Measurements from ENCODE around the gene FGFBP3.
A peak's percentile ranks its signal among the peaks of the same experiment; 100 is the strongest.

The FGFBP3 gene

GRCh38 chr10:91887272-91888076, 21.8 kb downstream of the FGFBP3 start:
- no peak for DNase-seq (ENCODE audit: low read depth)
- no peak for TF ChIP-seq CTCF (IDR thresholded peaks at IDR 0.05; ENCODE audit: insufficient read depth, low read depth, low read length, missing control alignments)
- H3K4me3 ChIP-seq (ENCODE audit: low read length), result peak overlapping the region; percentile 44

- H3K4me3 ChIP-seq (ENCODE audit: low read length), result peak overlapping the region; percentile 44
- DNase-seq (ENCODE audit: low read depth), result no peak
- TF ChIP-seq CTCF (IDR thresholded peaks at IDR 0.05; ENCODE audit: insufficient read depth, low read depth, low read length, missing control alignments), result no peak
Observed at GRCh38 chr10:91886954-91887271, 22.4 kb downstream of the FGFBP3 start.

GRCh38 chr10:91885362-91886079, 23.8 kb downstream of the FGFBP3 start:
- DNase-seq (ENCODE audit: low read depth), result no peak
- TF ChIP-seq CTCF (IDR thresholded peaks at IDR 0.05; ENCODE audit: insufficient read depth, low read depth, low read length, missing control alignments), result no peak
- H3K4me3 ChIP-seq (ENCODE audit: low read length), result no peak overlapping the region

- no peak for DNase-seq (ENCODE audit: low read depth)
- no peak for TF ChIP-seq CTCF (IDR thresholded peaks at IDR 0.05; ENCODE audit: insufficient read depth, low read depth, low read length, missing control alignments)
Observed at GRCh38 chr10:91884536-91884935, 24.8 kb downstream of the FGFBP3 start.

GRCh38 chr10:91883549-91884444, 25.5 kb downstream of the FGFBP3 start:
- H3K4me3 ChIP-seq (ENCODE audit: low read length), result no peak overlapping the region
- peak; percentile 81 for DNase-seq (ENCODE audit: low read depth)
- no peak for TF ChIP-seq CTCF (IDR thresholded peaks at IDR 0.05; ENCODE audit: insufficient read depth, low read depth, low read length, missing control alignments)

More at GRCh38 chr10:91884536-91884935, 24.8 kb downstream of the FGFBP3 start:
- H3K4me3 ChIP-seq (ENCODE audit: low read length), result no peak overlapping the region

- DNase-seq (ENCODE audit: low read depth), result peak; percentile 97
- TF ChIP-seq CTCF (IDR thresholded peaks at IDR 0.05; ENCODE audit: insufficient read depth, low read depth, low read length, missing control alignments), result peak; percentile 50
- H3K4me3 ChIP-seq (ENCODE audit: low read length), result no peak overlapping the region
Observed at GRCh38 chr10:91880310-91880709, 29.0 kb downstream of the FGFBP3 start.

All from epithelial cell of esophagus (primary cell).